ENCODE measurements around the gene POLR1A. TPM values are rescaled to one million over a fixed set of nuclear protein-coding genes. Genes with fewer than 3 reads are reported as not detected.

Gene POLR1A
- total RNA-seq, 6 donors from 2014 or later, result 12.0 to 25.8 (median 22.1) TPM

- no peak for DNase-seq
- Histone ChIP-seq H3K4me1 (no peaks in the 10 kb centered on the region), H3K4me3 (no peak overlapping the region), H3K27me3 (no peaks in the 10 kb centered on the region), H3K27ac (no peak overlapping the region), H3K36me3 (peaks cover 3 to 62% (median 49%) of the 10 kb centered on the region in 4 donors), H3K9me3 (no peaks in the 10 kb centered on the region)
- 82 to 88% methylated on average over 14 of the region's 14 CpGs for WGBS, 2 donors
- no peak for ATAC-seq (ENCODE audit: low FRiP score in 2 of 2)
- TF ChIP-seq POLR2A (IDR thresholded peaks at IDR 0.05) (no peak), CTCF (IDR thresholded peaks at IDR 0.05) (peak in 1 of 6 experiments; percentile 28)
Measured at GRCh38 chr2:86087936-86088850, 17.5 kb downstream of the POLR1A start.

- Histone ChIP-seq H3K4me3 (no peak overlapping the region), H3K9me3 (no peaks in the 10 kb centered on the region), H3K36me3 (peaks cover 0 to 43% (median 27%) of the 10 kb centered on the region in 4 donors), H3K4me1 (peaks cover 12 to 18% (median 15%) of the 10 kb centered on the region in 4 donors), H3K27me3 (no peaks in the 10 kb centered on the region), H3K27ac (no peak overlapping the region)
- ATAC-seq (ENCODE audit: low FRiP score in 2 of 2) (no peak), DNase-seq (no peak)
- TF ChIP-seq CTCF (IDR thresholded peaks at IDR 0.05) (no peak), POLR2A (IDR thresholded peaks at IDR 0.05) (no peak), POLR2AphosphoS5 (IDR thresholded peaks at IDR 0.05) (no peak), EP300 (IDR thresholded peaks at IDR 0.05) (no peak)
- 90% methylated on average over 5 of the region's 5 CpGs for WGBS, 2 donors
Measured at GRCh38 chr2:86082756-86083155, 22.9 kb downstream of the POLR1A start.

GRCh38 chr2:86081724-86082123 lies 24.0 kb downstream of the POLR1A start:
- Histone ChIP-seq H3K4me3 (no peak overlapping the region), H3K9me3 (no peaks in the 10 kb centered on the region), H3K27ac (no peak overlapping the region), H3K4me1 (peaks cover 12 to 18% (median 15%) of the 10 kb centered on the region in 4 donors), H3K36me3 (peaks cover 0 to 43% (median 29%) of the 10 kb centered on the region in 4 donors), H3K27me3 (no peaks in the 10 kb centered on the region)
- 96% methylated on average over 4 of the region's 4 CpGs for WGBS, 2 donors
- TF ChIP-seq CTCF (IDR thresholded peaks at IDR 0.05), result no peak
- no peak for TF ChIP-seq POLR2AphosphoS5 (IDR thresholded peaks at IDR 0.05)
- no peak for TF ChIP-seq EP300 (IDR thresholded peaks at IDR 0.05)
- no peak for TF ChIP-seq POLR2A (IDR thresholded peaks at IDR 0.05)
- DNase-seq, result no peak
- ATAC-seq (ENCODE audit: low FRiP score in 2 of 2), result no peak

- TF ChIP-seq POLR2AphosphoS5 (IDR thresholded peaks at IDR 0.05), result no peak
- TF ChIP-seq CTCF (IDR thresholded peaks at IDR 0.05), result peak; percentile 60 to 83 (median 80)
- Histone ChIP-seq H3K27ac (peak overlapping the region in 2 of 4 donors; percentile 27 to 33), H3K27me3 (no peaks in the 10 kb centered on the region), H3K36me3 (peaks cover 0 to 40% (median 19%) of the 10 kb centered on the region in 4 donors), H3K4me3 (no peak overlapping the region), H3K9me3 (no peaks in the 10 kb centered on the region), H3K4me1 (peaks cover 12 to 18% (median 15%) of the 10 kb centered on the region in 4 donors)
- DNase-seq, result peak; percentile 86 to 92
- WGBS, 2 donors, result 33 to 44% methylated on average over 9 to 14 of the region's 14 CpGs
- ATAC-seq (ENCODE audit: low FRiP score in 2 of 2), result peak; percentile 90
Measured at GRCh38 chr2:86079981-86080911, 25.4 kb downstream of the POLR1A start.

Data from upper lobe of left lung (tissue), 6 donors.